ENCODE data around the gene RAB13. TPM values are rescaled to one million over a fixed set of nuclear protein-coding genes. Genes with fewer than 3 reads are reported as not detected.
"Not testable (repeated sequence)": the region's sequence is repeated elsewhere in the genome, so short reads cannot be mapped to it uniquely, and the experiment has no call there.

RAB13 gene
- 18.5 and 23.4 TPM in 2 replicates for total RNA-seq (2014; rRNA removed; shearing (Covaris generic))

DNA sequence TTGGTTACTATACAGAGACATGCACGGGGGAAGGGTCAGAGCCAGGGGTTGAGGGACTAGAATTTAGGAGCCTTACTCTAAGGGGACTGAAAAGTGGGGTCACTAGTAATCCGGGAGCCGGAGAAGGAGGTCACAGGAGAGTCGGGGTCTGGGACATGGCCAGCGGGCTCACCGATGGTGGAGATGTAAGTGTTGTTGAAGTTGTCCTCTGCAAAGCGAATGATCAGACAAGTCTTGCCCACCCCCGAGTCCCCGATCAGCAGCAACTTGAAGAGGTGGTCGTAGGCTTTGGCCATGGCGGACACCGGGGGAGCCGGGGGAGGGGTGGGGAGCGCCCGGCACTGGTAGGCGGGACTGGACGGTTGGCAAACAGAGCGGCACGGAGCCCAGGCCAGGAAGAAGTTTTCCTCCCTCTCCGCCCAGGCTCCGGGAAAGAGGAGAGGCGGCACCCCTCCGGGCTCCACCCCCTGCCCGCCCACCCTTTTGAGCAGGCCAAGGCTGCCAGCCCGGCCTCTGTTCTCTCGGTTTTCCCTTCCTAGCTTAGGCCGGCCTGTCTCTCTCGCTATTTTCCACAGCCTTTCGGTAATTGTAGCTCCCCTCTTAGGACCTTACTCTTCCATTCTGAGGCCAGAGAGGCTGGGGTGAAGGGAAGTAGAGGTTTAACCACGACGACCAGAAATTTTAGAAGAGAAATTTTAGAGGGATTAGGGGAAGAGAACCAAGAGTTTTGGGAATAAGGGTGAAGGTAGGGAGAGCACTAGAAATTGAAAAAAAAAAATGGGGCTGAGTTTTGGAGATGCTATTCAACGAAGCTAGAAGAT is at the start of gene RAB13:
TSS of gene RAB13 (minus strand) at position 399 of the 821 bp plus-strand sequence. CDS start at position 296, 103 bp downstream.
- DNase-seq (ENCODE audit: low spot score): peak; percentile 46
- in situ Hi-C loops (cut with HindIII; ENCODE audit: low sequenced_read_pairs): no loop called here

DNA sequence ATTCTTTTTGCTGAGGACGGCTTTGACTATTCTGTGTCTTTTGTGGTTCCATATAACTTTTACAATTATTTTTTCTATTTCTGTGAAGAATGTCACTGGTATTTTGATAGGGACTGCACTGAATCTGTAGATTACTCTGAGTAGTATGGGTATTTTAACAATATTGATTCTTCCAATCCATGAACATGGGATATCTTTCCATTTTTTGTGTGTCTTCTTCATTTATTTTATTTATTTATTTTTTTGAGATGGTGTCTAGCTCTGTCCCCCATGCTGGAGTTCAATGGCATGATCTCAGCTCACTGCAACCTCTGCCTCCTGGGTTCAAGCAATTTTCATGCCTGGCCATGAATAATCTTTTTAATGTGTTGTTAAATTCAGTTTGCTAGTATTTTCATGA is 47.6 kb upstream of the RAB13 start:
- DNase-seq (ENCODE audit: low spot score); in situ Hi-C loops (cut with HindIII; ENCODE audit: low sequenced_read_pairs): not testable (repeated sequence)

DNA sequence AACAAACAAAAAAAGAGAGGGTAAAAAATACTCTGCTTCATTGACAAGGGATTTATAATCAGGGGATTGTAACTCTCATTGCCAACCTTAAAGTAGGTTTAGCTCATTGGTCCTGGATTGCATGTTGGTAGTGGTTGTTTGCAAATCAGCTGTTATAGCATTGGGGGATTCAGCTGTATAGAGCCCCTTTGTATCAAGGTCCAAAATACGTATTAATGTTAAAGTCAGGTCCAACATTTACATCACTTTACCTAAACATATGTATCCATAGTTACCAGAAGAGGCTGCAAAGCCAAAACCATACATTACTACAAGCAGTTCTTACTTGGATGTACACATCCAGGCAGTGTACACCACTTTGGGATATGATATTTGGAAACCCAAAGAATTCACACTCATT is 33.8 kb upstream of the RAB13 start:
- no peak for DNase-seq (ENCODE audit: low spot score)
- in situ Hi-C loops (cut with HindIII; ENCODE audit: low sequenced_read_pairs): no loop called here

- in situ Hi-C loops (cut with HindIII; ENCODE audit: low sequenced_read_pairs): no loop called here
- DNase-seq (ENCODE audit: low spot score): no peak
Observed at GRCh38 chr1:154019269-154019668, 33.1 kb upstream of the RAB13 start.

- in situ Hi-C loops (cut with HindIII; ENCODE audit: low sequenced_read_pairs): no loop called here
Observed at GRCh38 chr1:154014154-154014907, 28.2 kb upstream of the RAB13 start.

GRCh38 chr1:154012543-154012942 is 26.4 kb upstream of the RAB13 start:
- DNase-seq (ENCODE audit: low spot score); in situ Hi-C loops (cut with HindIII; ENCODE audit: low sequenced_read_pairs): not testable (repeated sequence)

More at GRCh38 chr1:154014154-154014907, 28.2 kb upstream of the RAB13 start:
- no peak for DNase-seq (ENCODE audit: low spot score)

DNA sequence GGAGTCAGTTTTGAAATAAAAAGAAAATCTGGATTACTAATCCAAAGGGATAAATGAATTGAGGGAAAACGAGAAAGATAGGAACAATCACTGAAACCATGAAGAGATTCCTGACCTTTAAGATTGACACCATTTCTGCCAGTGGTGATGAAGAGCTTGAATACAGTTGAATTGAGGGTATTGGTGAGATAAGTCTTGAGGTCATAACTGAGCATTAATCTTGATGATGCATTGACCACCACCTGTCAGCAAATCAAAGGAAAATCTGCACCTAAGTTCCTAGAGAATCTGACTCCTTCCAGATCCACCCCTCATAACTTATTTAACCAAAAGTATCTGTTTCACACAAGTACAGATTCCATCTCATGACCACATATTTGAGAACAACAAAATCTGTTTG is 26.0 kb upstream of the RAB13 start:
- in situ Hi-C loops (cut with HindIII; ENCODE audit: low sequenced_read_pairs): no loop called here
- DNase-seq (ENCODE audit: low spot score): no peak

DNA sequence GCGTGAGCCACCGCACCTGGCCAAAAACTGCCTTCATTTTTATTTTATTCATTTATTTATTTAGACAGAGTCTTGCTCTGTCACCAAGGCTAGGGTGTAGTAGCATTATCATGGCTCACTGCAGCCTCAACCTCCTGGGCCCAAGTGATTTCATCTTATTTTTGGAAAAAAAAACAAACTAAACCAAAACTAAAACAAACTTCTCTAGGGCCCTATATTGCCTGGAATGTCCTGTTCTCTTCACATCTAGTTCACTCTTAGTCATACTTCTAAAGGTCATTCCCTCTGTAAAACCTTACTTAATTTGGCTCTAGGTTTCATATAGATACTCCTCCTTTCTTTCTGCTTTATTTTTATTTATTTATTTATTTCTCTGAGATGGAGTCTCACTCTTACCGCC is 20.0 kb upstream of the RAB13 start:
- DNase-seq (ENCODE audit: low spot score): no peak
- in situ Hi-C loops (cut with HindIII; ENCODE audit: low sequenced_read_pairs): no loop called here

GRCh38 chr1:154000420-154000819 is 14.3 kb upstream of the RAB13 start:
- DNase-seq (ENCODE audit: low spot score): no peak
- in situ Hi-C loops (cut with HindIII; ENCODE audit: low sequenced_read_pairs): no loop called here

DNA sequence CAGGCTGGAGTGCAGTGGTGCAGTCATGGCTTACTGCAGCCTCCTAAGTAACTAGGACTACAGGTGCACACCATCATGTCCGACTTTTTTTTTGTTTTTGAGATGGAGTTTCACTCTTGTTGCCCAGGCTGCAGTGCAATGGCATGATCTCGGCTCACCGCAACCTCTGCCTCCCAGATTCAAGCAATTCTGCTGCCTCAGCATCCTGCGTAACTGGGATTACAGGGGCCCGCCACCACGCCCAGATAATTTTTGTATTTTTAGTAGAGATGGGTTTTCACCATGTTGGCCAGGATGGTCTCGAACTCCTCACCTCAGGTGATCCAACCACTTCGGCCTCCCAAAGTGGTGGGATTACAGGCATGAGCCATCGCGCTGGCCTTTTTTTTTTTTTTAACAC is 10.7 kb upstream of the RAB13 start:
- in situ Hi-C loops (cut with HindIII; ENCODE audit: low sequenced_read_pairs); DNase-seq (ENCODE audit: low spot score): not testable (repeated sequence)

GRCh38 chr1:153995640-153996039 is 9.5 kb upstream of the RAB13 start:
- in situ Hi-C loops (cut with HindIII; ENCODE audit: low sequenced_read_pairs): no loop called here
- no peak for DNase-seq (ENCODE audit: low spot score)

DNA sequence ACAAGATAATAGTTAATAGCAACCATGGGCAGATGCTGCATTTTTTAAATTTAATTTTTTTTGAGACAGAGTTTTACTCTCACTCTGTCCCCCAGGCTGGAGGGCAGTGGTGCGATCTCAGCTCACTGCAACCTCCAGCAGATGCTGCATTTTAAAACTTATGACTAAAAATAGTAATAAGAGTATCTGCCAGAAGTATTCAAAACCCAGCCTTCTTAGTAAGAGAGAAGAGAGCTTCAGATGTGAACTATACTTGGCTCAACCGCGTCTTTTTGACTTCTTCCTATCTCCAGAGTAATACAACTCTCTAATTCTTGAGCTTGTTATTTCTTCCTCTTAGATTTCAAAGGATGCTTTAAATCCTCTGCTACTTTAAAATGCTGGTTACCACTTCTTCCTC is 9.1 kb upstream of the RAB13 start:
- in situ Hi-C loops (cut with HindIII; ENCODE audit: low sequenced_read_pairs): no loop called here

DNA sequence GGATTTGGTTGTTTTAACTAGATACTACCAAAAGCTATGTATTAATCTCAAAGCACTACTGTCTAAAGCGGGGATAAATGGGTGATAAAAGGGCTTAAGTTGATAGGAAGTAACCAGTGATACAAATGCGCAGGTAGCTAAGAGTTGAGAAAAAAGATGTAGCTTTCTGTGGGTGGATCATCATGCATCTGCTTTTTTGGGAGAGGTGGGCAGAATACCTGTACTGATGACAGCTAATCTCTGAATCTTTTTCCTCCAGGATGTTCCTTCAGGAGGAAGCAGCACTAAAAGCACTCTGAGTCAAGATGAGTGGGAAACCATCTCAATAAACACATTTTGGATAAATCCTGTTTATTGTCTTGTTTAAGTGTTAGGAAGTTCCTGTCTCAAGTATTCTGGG is 5.7 kb upstream of the RAB13 start:
- DNase-seq (ENCODE audit: low spot score): no peak
- in situ Hi-C loops (cut with HindIII; ENCODE audit: low sequenced_read_pairs): no loop called here

More for the DNA sequence above, 9.1 kb upstream of the RAB13 start:
- DNase-seq (ENCODE audit: low spot score): no peak

DNA sequence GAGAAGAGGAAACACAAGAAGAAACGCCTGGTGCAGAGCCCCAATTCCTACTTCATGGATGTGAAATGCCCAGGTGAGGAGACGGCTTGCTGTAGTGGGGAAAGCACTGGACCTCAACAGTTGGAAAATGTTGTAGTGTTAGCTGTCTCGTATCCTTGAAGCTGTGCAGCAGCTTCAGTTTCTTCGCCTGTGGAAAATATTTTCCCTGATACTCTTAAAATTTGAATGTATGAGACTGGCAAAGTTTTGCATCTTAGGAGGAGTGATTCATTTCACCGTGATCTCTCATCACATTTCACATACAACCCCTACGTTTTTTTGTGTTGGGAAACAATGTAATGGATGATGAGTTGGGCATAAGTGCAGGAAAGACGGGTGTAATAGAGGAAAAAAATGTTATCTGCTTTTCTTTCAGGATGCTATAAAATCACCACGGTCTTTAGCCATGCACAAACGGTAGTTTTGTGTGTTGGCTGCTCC is 5.1 kb upstream of the RAB13 start:
- no peak for DNase-seq (ENCODE audit: low spot score)
- in situ Hi-C loops (cut with HindIII; ENCODE audit: low sequenced_read_pairs): no loop called here

DNA sequence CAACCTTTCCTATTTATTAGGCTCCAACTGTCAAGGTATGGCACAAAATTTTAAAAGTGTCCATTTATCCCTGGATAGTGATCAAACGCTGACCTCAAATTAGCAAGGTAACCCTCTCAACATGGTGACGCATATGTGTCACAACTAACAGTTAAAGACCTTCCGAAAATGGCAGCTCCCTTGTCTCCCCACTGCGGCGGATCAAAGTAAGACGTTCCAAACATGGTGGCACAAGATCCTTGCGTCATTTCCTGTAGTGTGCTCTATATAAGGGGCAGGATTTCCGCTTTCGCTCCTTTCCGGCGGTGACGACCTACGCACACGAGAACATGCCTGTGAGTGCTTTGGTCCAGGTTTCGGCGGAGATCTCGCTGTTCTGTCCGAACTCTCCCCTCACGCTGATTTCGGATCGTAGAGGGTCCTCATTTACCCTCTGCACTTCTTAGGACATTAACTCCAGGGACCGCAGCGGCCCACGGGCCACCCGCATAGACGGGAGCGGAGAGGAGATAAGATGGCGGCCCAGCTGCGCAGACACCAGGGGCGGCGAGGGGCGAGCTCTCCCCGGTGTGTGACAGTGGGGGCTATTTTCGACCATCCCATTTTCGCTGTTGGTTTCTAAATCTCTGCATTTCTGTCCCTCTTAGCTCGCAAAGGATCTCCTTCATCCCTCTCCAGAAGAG is 4.5 kb upstream of the RAB13 start, which contains the start of gene RPS27:
TSS of gene RPS27 (plus strand) at position 295 of the 683 bp plus-strand sequence. CDS start at position 330, 35 bp downstream.
- DNase-seq (ENCODE audit: low spot score): peak; percentile 99
- in situ Hi-C loops (cut with HindIII; ENCODE audit: low sequenced_read_pairs): no loop called here

- in situ Hi-C loops (cut with HindIII; ENCODE audit: low sequenced_read_pairs): no loop called here
- no peak for DNase-seq (ENCODE audit: low spot score)
Observed at GRCh38 chr1:153987621-153988020, 1.5 kb upstream of the RAB13 start.

GRCh38 chr1:153985341-153985912 is 712 bp downstream of the RAB13 start:
- DNase-seq (ENCODE audit: low spot score): no peak
- in situ Hi-C loops (cut with HindIII; ENCODE audit: low sequenced_read_pairs): no loop called here

- in situ Hi-C loops (cut with HindIII; ENCODE audit: low sequenced_read_pairs): no loop called here
- DNase-seq (ENCODE audit: low spot score): no peak
Observed at GRCh38 chr1:153984123-153984894, 1.8 kb downstream of the RAB13 start.
